Liver (tissue), 3 donors: ENCODE results near the gene BTF3.

Source experiments
- HNF4G ChIP-seq: IDR thresholded peaks from 2 replicates; pipeline ENCODE4 v1.6.1; 2016; ENCODE audit warnings: antibody characterized with exemption
- RAD21 ChIP-seq, 2 donors: IDR thresholded peaks; 2 replicates each; pipeline ENCODE4 v1.6.1; 2016; ENCODE audit warnings: antibody characterized with exemption in 2 of 2, mild to moderate bottlenecking in 2 of 2
- YY1 ChIP-seq: IDR thresholded peaks from 2 replicates; pipeline ENCODE4 v1.6.1; 2016; ENCODE audit warnings: antibody characterized with exemption, mild to moderate bottlenecking
- TF ChIP-seq, protein P1 (sequence below): fragments of 150-350 bp; IDR thresholded peaks from 2 replicates; pipeline ENCODE4 v1.5.1; 2017; ENCODE audit warnings: improper control_type of control experiment, low read depth, low read length; ENCODE audit not compliant: missing input control
- TF ChIP-seq, protein P2 (sequence below): IDR thresholded peaks from 2 replicates; pipeline ENCODE4 v1.6.1; 2016; ENCODE audit warnings: antibody characterized with exemption
- TF ChIP-seq, protein P3 (sequence below): IDR thresholded peaks from 2 replicates; pipeline ENCODE4 v1.6.1; 2016; ENCODE audit warnings: antibody characterized with exemption
- donor health status: healthy.
- donor health status: healthy.

DNA sequence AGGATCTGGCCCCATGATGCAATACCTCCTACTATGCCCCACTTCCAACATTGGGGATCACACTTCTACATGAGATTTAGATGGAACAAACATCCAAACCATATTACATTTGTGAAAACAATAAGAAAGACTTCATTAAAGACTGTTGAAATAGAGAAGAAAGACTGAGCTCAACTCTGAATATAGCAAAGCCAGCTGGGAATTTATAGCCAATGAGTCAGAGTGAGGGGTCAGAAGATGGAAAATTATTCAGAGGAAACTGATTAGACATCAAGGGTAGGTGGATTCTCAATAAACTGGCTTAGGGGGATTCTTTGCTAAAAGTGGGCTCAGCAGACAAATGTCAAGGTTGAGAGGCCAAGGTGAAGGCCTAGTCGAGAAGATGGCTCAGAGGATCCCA is 25.6 kb downstream of the BTF3 start:
- TF ChIP-seq, protein P1, sequence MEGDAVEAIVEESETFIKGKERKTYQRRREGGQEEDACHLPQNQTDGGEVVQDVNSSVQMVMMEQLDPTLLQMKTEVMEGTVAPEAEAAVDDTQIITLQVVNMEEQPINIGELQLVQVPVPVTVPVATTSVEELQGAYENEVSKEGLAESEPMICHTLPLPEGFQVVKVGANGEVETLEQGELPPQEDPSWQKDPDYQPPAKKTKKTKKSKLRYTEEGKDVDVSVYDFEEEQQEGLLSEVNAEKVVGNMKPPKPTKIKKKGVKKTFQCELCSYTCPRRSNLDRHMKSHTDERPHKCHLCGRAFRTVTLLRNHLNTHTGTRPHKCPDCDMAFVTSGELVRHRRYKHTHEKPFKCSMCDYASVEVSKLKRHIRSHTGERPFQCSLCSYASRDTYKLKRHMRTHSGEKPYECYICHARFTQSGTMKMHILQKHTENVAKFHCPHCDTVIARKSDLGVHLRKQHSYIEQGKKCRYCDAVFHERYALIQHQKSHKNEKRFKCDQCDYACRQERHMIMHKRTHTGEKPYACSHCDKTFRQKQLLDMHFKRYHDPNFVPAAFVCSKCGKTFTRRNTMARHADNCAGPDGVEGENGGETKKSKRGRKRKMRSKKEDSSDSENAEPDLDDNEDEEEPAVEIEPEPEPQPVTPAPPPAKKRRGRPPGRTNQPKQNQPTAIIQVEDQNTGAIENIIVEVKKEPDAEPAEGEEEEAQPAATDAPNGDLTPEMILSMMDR: no peak
- TF ChIP-seq, protein P2, sequence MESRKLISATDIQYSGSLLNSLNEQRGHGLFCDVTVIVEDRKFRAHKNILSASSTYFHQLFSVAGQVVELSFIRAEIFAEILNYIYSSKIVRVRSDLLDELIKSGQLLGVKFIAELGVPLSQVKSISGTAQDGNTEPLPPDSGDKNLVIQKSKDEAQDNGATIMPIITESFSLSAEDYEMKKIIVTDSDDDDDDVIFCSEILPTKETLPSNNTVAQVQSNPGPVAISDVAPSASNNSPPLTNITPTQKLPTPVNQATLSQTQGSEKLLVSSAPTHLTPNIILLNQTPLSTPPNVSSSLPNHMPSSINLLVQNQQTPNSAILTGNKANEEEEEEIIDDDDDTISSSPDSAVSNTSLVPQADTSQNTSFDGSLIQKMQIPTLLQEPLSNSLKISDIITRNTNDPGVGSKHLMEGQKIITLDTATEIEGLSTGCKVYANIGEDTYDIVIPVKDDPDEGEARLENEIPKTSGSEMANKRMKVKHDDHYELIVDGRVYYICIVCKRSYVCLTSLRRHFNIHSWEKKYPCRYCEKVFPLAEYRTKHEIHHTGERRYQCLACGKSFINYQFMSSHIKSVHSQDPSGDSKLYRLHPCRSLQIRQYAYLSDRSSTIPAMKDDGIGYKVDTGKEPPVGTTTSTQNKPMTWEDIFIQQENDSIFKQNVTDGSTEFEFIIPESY: no peak
- TF ChIP-seq RAD21 (IDR thresholded peaks at IDR 0.05) (no peak), HNF4G (no peak), YY1 (no peak)
- TF ChIP-seq, protein P3, sequence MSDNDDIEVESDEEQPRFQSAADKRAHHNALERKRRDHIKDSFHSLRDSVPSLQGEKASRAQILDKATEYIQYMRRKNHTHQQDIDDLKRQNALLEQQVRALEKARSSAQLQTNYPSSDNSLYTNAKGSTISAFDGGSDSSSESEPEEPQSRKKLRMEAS: no peak
